Inflammatory macrophage treated with lipopolysaccharide for 4 hours (primary cell): ENCODE data around the gene PIP5K1C.
"Not testable (repeated sequence)": the region's sequence is repeated elsewhere in the genome, so short reads cannot be mapped to it uniquely, and the experiment has no call there.

ENCODE experiments used
- DNase-seq: peaks from one replicate; pipeline ENCODE4 v3.0.0-alpha.2; 2020

Gene PIP5K1C

GRCh38 chr19:3643674-3644313, 56.5 kb downstream of the PIP5K1C start:
- DNase-seq, result no peak

DNA sequence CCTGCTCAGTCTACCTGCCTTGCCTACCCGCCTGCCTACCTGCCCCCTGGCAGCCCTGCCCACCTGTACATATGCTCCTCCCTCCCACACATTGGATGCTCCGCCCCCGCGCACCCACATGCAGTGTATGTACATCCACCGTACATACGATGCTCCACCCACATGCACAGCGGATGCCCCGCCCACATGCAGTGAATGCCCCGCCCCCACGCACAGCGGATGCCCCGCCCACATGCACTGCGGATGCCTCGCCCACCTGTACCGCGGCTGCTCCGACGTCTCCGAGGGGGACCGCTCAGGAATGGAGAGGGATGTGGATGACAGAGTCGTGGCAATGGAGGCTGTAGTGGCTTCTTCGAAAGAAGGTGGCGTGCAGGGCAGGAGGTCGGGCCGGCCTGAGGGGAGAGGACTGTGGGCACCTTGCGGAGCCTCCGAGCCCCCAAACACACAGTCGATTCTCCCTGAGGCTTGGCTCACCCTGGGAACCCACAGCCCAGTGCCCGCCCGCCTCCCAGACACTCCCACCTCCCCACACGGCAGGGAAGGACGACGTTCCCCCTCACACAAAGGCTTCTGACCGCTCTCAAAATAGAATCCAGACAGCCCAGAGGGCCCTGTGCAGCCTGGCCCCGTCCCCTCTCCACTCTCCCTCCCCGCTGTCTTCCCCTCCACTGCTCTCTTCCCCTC, 57.1 kb downstream of the PIP5K1C start:
- no peak for DNase-seq

DNA sequence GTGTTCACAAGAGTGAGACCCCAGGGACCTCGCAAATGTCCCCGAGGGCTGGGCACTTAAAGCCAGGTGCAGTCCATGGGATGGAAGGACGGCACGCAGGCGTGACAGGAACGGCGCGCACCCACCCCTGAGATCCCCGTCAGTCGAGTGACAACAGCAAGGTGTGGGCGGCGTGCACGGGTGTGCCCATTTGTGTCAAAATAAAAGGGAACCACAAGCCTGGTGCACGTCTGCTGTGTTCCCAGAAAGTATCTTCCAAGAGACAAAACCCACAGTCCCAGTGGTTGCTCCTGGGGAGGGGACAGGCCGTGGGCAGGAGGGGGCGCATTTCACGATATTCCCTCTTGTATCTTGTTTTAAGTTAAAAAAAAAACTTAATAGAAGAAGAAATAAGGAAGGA, 58.0 kb downstream of the PIP5K1C start:
- no peak for DNase-seq

DNA sequence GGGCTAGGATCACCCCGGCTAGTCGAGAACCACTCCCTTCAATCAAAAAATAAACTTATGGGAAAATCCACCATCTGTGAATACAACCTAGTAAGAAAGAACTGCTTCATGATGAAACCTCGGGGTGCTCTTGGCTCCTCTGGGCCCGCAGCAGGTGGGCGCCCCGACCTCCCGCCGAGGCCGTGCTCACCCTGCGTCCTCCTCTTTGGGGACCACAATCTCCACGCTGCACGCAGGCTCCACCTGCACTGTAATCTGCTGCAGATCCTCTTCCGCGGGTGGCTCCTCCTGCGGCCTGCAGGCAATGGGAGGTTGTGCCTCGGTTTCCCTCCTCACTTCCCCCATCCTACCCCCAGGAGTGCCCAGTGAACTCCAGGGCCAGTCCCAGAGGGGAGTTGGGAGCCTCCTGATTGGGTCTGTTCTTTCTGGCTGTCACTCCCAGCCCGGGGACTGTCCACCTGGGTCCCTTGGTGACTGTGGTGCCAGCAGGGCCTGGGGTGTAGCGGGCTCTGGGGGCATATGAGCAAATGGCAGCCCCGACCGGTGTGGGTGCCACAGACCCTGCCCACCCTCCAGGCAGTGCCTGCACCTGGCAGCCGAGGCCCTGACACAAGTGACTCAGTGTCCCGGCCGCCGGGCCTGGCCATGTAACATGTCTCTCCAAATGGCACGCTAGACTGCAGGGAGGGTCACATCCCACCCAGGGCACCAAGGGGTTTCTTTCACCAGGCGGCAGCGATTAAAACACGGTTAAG, 58.6 kb downstream of the PIP5K1C start:
- no peak for DNase-seq

GRCh38 chr19:3639479-3639878, 60.8 kb downstream of the PIP5K1C start:
- DNase-seq, result no peak

DNA sequence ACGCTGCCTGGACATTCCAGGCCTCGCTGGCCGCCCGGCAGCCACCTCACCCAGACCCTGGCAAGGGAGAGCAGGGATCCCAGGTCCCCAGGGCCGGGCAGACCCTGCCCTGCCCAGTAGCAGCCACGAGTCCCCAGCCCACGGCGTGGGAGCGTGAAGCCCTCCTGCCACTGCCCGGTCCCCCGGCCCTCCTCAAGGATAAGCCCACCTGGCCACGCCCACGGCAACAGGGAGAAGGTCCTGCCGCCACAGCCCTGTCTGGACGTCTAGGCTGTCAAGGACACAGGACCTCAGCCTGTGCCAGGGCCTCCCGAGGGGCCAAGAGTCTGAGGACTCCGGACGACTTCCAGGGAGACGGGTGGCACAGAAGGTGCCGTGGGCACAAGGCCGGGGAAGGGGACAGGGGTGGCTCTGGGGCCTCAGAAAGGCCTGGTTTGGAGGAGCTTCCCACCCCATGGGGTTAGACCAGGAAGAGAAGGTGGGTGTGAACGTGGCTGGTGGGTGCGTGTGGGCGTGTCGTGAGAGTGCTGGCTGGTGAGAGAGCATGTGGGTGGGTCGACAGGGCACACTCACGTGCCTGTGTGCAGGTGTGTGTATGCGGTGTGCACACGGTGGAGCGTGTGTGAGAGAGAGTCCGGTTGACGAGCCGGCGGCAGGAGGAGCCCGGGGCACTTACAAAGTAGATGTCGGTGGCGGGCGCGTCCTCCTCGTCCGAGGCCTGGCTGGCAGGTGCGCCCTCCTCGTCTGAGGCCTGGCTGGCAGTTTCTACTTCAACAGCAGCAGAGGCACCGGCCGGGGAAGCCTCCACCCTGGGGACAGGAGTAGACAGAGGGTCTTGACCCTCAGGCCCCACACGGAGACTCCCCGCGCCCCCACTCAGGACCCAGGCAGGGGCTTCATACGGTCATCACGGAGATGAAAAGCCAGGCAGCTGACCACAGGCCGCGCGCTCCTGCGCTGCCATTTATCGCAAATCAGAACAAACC, 61.8 kb downstream of the PIP5K1C start:
- DNase-seq, result no peak

- DNase-seq, result no peak
Observed at GRCh38 chr19:3637621-3638020, 62.6 kb downstream of the PIP5K1C start.

GRCh38 chr19:3636962-3637361, 63.3 kb downstream of the PIP5K1C start:
- no peak for DNase-seq

- no peak for DNase-seq
Observed at GRCh38 chr19:3636506-3636905, 63.8 kb downstream of the PIP5K1C start.

DNA sequence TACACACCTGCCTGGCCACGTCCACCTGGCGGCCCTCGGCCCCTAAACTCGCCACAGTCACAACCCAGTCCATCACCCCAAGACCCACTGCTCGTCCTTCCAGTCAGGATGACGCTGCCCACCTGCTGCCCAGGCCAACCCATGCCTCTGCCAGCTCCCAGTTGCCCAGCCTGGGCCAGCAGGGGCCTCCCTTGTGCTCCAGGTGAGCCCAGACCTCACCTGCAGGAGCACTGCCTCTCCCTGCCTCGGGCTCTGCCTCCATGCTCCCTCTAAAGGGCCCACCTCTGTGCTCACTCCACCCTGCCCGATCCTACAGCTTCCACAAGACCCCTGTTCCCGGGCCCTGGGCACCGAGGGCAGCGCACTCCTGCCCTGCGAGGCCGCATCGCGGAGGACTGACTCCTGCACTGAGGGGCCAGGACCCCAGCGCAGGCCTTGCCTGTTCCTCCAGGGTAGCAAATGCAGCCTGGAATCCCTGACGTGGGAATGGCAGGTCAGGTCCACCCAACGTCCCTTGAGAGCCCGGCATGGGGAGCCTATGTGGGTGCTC, 65.7 kb downstream of the PIP5K1C start:
- no peak for DNase-seq

- DNase-seq, result no peak
Observed at GRCh38 chr19:3633559-3633988, 66.7 kb downstream of the PIP5K1C start.

DNA sequence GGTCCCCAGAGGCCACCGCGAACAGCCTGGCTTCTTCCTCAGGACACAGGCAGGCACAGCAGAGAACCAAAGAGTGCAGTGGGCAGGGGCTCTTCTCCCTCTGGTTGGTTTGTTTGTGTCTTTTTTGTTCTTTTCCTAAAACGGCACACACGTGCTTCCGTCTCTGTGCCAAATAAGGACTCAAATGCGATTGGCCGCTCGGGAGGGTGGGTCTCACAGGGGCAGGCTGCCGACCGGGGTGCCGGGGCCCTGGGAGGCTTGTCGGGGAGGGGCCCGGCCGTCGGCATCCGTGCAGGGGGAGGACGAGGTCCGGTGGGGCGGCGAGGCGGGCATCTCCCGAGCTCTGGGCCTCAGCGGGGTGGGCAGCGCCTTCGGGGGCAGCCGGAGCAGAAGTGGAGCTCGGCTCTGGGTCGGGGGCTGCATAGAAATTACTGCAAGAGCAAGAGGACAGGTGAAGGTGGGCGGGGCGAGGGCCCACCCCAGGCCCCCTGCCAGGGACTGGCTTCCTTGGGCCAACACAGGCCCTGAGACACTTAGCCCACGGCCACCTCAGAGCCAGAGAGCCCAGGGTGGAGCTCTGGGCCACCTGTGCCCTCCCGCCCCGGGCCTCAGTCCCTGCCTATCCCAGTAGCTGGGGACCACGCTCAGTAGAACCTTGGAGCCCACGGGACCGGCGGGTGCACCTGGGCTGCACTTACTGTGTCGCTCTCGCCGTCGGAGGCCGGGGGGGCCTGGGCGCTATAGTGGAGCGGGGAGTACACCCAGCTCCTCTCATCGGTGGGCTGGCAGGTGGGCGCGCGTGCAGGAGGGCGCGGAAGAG, 67.3 kb downstream of the PIP5K1C start:
- DNase-seq, result no peak

DNA sequence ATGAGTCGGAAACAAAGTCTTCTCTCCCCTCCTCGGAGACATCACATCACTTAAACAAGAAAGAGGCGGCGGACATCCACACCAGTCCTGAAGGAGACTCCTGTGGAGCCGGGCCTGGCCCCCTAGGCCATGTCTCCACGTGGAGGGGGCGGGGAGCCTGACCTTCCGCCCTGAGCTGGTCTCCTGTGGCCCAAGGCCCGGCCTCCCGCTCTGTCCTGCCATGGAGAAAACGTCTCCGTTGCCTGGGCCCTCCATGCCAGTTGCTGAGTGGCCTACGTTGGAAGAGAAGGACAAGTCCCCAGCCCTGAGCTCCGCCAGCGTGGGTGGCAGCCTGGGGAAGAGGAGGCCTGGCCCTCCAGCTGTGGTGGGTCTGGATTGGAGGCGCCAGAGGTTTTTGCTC, 68.2 kb downstream of the PIP5K1C start:
- DNase-seq, result no peak

DNA sequence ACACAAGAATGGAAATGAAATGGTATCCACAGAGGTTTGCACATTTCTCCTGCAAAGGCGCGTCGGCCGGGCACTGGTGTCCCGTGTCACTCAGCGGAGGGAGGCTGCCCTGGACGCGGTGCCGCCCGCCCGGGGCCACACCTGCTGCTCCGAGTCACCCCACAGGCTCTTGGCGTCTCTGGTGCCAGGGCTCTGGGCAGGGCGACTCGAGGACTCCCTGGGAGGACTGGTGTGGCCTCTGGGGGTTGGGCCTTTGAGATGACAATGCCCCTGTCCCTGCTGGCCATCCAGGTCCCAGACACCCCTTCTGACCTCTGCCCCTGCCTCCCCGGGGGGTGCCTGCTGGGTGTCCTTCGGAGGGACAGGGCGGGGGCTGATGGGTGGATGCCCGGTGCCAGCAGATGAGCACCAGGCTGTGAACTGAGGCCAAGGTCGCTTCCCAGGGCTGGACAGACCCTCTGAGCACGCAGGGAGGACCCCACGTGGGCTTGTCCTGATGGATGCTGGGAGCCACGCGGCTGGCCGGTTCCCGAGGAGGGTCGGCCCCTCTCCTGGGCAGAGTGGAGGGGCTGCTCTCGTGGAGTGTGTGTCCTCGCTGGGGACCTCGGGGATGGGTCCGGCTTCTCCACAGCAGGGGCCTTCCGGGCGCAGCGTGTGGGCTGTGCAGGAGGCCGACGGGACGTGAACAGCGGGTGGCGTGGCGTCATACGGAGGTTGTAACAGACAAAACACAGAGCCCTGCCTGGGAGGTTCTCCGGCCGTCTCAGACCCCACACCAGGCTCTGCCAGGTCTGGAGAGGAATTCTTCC, 69.0 kb downstream of the PIP5K1C start:
- DNase-seq, result no peak

DNA sequence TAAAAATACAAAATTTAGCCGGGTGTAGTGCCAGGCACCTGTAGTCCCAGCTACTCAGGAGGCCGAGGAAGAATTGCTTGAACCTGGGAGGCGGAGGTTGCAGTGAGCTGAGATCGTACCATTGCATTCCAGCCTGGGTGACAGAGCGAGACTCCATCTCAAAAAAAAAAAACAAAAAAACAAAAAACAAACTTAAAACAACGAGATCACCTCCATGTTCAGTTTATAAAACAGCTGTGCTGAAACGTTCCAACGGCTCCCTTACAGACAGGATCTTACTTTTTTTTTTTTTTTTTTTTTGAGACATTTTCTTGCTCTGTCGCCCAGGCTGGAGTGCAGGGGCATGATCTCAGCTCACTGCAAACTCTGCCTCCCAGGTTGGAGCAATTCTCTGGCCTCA, 71.5 kb downstream of the PIP5K1C start:
- not testable (repeated sequence) for DNase-seq

DNA sequence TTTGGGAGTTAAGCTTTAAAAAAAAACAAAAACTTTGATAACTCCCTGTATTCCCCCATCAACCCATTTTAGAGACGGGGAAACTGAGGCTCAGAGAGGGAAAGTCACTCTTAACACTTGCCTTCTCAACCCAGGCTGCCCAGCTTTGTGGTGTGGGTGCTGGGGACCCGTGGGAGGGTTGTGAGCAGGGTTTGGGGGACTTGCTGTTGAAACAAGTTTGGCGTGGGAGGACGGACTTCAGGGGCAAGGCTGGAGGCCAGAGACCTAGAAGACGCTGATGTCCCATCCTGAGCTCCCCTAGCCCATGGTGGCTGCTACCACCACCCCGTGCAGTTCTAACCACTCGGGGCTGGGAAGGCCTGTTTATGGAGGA, 72.9 kb downstream of the PIP5K1C start:
- DNase-seq, result no peak

DNA sequence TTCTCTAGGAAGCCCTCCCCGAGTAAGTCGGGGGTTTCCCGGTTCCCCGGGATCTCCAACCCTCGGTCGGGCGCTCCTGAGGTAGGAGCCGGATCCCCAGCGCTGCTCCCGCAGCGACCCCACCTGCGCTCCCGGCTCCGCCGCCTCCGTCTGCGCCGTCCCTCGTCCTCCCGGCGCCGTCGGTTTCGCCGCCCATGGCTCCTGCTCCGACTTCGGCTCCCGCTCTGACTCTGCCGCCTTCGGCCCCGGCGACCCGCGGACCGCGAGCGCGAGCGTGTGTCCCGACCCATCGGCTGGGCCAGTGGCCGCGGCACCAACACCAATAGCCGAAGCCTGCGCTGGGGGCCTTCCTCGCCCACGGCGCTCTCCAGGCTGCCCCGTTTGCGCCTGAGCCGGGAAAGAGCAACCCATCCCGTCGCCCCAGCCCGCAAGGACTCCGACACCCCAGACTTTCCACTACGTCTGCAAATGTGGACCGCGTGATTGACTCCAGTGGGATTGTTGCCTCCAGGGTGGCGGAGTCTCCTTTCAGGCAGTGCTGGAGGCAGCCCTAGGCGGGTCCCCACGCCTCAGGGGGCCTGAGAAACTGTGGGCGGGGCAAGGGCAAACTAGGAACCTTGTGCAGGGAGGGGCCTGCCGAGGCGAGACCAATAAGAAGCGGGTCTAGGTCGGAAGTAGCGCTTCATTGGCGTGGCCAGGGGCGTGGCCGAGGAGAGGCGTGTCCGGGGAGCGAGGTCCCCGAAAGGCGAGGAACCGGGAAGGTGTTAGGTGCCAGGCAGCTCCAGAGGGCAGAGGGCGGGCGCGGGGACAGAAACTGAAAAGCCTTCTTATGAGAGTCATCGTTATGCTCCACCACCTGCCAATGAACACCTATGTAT, 73.6 kb downstream of the PIP5K1C start, which contains the start of gene CACTIN:
Gene CACTIN (minus strand): TSS at position 318 of the 878 bp plus-strand sequence. CDS start 28 bp downstream, at position 290.
- DNase-seq, result peak; percentile 100

- no peak for DNase-seq
Observed at GRCh38 chr19:3625996-3626472, 74.2 kb downstream of the PIP5K1C start.

DNA sequence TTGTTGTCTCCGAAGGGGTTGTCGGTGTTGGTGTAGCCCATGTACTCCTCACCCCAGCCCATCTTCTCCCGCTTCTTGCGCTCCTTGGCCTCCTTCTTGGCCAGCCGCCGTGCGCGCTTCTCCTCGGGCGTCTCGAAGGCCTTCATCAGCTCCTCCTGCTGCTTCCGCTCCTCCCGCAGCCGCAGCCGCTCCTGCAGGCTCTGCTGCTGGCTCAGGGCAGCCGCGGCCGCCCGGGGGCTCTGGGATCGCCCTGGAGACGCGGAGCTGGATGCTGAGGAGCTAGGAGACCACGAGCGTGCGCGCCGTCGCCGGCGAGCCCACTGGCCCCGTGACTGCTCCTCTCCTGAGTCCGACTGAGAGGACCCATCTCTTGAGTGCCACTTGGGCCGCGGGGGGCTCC, 76.6 kb downstream of the PIP5K1C start:
- DNase-seq, result no peak
